Measurements from ENCODE around the gene L3MBTL4. TPM values are rescaled to one million over a fixed set of nuclear protein-coding genes. Genes with fewer than 3 reads are reported as not detected.
A peak's percentile ranks its signal among the peaks of the same experiment; 100 is the strongest.

Gene L3MBTL4
- total RNA-seq, 1 experiment from 2014 or later, result 1.4 TPM

DNA sequence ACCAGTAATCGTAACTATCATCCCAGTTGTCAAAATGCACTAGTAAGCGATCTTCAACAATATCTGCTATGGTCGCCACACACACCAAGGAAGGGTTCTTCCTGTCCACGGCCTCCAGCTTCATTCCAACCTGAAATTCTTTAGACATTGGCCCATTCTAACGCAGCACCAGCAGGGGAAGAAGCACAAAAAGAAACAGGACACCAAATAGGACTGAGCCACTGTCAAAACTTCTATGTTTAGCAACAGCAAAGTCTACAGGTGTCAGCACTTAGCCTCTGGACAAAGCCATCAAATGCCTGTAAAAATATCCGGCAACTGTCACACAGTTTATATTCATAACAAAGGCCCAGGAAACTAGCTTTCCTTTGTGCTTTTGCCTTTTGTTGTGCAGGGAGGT, 175.0 kb downstream of the L3MBTL4 start:
- POLR2A ChIA-PET, result interaction anchor here (0.6 kb wide), 1 partner anchor 398 kb away, joined by 5 read pairs; no protein-coding TSS in a partner anchor
- Mint-ChIP-seq H3K9me3 (peaks cover 9% of the 10 kb centered on the region), H3K27ac (no peak overlapping the region), H3K36me3 (no peaks in the 10 kb centered on the region), H3K4me1 (peaks cover 16% of the 10 kb centered on the region), H3K27me3 (ENCODE audit: low read depth) (no peaks in the 10 kb centered on the region), H3K4me3 (no peak overlapping the region)
- TF ChIP-seq, protein P1, sequence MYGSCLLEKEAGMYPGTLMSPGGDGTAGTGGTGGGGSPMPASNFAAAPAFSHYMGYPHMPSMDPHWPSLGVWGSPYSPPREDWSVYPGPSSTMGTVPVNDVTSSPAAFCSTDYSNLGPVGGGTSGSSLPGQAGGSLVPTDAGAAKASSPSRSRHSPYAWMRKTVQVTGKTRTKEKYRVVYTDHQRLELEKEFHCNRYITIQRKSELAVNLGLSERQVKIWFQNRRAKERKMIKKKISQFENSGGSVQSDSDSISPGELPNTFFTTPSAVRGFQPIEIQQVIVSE (CRISPR knock-in tag; IDR thresholded peaks at IDR 0.05; ENCODE audit: borderline replicate concordance), result no peak
- TF ChIP-seq SMAD4 (CRISPR knock-in tag; IDR thresholded peaks at IDR 0.05) (no peak), RORB (CRISPR knock-in tag; IDR thresholded peaks at IDR 0.05) (no peak), ZNF423 (CRISPR knock-in tag; IDR thresholded peaks at IDR 0.05) (no peak), MYBL2 (CRISPR knock-in tag; IDR thresholded peaks at IDR 0.05) (no peak), OVOL2 (CRISPR knock-in tag; IDR thresholded peaks at IDR 0.05; ENCODE audit: borderline replicate concordance) (no peak), KAT7 (CRISPR knock-in tag; IDR thresholded peaks at IDR 0.05; ENCODE audit: borderline replicate concordance) (no peak), GABPB1 (CRISPR knock-in tag; IDR thresholded peaks at IDR 0.05) (no peak), TCF7 (CRISPR knock-in tag; IDR thresholded peaks at IDR 0.05; ENCODE audit: low read depth) (no peak), ESRRA (CRISPR knock-in tag; IDR thresholded peaks at IDR 0.05; ENCODE audit: borderline replicate concordance) (no peak), IRF2 (CRISPR knock-in tag; IDR thresholded peaks at IDR 0.05; ENCODE audit: borderline replicate concordance, low read depth) (no peak), HMGA2 (CRISPR knock-in tag; IDR thresholded peaks at IDR 0.05) (no peak), TP53 (CRISPR knock-in tag; IDR thresholded peaks at IDR 0.05) (no peak)
- TF ChIP-seq, protein P2, sequence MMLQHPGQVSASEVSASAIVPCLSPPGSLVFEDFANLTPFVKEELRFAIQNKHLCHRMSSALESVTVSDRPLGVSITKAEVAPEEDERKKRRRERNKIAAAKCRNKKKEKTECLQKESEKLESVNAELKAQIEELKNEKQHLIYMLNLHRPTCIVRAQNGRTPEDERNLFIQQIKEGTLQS (CRISPR knock-in tag; conservative IDR thresholded peaks at IDR 0.05), result no peak
- TF ChIP-seq, protein P3, sequence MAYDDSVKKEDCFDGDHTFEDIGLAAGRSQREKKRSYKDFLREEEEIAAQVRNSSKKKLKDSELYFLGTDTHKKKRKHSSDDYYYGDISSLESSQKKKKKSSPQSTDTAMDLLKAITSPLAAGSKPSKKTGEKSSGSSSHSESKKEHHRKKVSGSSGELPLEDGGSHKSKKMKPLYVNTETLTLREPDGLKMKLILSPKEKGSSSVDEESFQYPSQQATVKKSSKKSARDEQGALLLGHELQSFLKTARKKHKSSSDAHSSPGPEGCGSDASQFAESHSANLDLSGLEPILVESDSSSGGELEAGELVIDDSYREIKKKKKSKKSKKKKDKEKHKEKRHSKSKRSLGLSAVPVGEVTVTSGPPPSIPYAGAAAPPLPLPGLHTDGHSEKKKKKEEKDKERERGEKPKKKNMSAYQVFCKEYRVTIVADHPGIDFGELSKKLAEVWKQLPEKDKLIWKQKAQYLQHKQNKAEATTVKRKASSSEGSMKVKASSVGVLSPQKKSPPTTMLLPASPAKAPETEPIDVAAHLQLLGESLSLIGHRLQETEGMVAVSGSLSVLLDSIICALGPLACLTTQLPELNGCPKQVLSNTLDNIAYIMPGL (CRISPR knock-in tag; IDR thresholded peaks at IDR 0.05), result no peak
- TF ChIP-seq, protein P4, sequence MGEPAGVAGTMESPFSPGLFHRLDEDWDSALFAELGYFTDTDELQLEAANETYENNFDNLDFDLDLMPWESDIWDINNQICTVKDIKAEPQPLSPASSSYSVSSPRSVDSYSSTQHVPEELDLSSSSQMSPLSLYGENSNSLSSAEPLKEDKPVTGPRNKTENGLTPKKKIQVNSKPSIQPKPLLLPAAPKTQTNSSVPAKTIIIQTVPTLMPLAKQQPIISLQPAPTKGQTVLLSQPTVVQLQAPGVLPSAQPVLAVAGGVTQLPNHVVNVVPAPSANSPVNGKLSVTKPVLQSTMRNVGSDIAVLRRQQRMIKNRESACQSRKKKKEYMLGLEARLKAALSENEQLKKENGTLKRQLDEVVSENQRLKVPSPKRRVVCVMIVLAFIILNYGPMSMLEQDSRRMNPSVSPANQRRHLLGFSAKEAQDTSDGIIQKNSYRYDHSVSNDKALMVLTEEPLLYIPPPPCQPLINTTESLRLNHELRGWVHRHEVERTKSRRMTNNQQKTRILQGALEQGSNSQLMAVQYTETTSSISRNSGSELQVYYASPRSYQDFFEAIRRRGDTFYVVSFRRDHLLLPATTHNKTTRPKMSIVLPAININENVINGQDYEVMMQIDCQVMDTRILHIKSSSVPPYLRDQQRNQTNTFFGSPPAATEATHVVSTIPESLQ (CRISPR knock-in tag; IDR thresholded peaks at IDR 0.05), result no peak
- TF ChIP-seq, protein P5, sequence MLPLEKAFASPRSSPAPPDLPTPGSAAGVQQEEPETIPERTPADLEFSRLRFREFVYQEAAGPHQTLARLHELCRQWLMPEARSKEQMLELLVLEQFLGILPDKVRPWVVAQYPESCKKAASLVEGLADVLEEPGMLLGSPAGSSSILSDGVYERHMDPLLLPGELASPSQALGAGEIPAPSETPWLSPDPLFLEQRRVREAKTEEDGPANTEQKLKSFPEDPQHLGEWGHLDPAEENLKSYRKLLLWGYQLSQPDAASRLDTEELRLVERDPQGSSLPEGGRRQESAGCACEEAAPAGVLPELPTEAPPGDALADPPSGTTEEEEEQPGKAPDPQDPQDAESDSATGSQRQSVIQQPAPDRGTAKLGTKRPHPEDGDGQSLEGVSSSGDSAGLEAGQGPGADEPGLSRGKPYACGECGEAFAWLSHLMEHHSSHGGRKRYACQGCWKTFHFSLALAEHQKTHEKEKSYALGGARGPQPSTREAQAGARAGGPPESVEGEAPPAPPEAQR (CRISPR knock-in tag; IDR thresholded peaks at IDR 0.05), result no peak
- TF ChIP-seq, protein P6, sequence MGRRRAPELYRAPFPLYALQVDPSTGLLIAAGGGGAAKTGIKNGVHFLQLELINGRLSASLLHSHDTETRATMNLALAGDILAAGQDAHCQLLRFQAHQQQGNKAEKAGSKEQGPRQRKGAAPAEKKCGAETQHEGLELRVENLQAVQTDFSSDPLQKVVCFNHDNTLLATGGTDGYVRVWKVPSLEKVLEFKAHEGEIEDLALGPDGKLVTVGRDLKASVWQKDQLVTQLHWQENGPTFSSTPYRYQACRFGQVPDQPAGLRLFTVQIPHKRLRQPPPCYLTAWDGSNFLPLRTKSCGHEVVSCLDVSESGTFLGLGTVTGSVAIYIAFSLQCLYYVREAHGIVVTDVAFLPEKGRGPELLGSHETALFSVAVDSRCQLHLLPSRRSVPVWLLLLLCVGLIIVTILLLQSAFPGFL (CRISPR knock-in tag; IDR thresholded peaks at IDR 0.05; ENCODE audit: borderline replicate concordance), result no peak
- TF ChIP-seq, protein P7, sequence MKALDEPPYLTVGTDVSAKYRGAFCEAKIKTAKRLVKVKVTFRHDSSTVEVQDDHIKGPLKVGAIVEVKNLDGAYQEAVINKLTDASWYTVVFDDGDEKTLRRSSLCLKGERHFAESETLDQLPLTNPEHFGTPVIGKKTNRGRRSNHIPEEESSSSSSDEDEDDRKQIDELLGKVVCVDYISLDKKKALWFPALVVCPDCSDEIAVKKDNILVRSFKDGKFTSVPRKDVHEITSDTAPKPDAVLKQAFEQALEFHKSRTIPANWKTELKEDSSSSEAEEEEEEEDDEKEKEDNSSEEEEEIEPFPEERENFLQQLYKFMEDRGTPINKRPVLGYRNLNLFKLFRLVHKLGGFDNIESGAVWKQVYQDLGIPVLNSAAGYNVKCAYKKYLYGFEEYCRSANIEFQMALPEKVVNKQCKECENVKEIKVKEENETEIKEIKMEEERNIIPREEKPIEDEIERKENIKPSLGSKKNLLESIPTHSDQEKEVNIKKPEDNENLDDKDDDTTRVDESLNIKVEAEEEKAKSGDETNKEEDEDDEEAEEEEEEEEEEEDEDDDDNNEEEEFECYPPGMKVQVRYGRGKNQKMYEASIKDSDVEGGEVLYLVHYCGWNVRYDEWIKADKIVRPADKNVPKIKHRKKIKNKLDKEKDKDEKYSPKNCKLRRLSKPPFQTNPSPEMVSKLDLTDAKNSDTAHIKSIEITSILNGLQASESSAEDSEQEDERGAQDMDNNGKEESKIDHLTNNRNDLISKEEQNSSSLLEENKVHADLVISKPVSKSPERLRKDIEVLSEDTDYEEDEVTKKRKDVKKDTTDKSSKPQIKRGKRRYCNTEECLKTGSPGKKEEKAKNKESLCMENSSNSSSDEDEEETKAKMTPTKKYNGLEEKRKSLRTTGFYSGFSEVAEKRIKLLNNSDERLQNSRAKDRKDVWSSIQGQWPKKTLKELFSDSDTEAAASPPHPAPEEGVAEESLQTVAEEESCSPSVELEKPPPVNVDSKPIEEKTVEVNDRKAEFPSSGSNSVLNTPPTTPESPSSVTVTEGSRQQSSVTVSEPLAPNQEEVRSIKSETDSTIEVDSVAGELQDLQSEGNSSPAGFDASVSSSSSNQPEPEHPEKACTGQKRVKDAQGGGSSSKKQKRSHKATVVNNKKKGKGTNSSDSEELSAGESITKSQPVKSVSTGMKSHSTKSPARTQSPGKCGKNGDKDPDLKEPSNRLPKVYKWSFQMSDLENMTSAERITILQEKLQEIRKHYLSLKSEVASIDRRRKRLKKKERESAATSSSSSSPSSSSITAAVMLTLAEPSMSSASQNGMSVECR (CRISPR knock-in tag; IDR thresholded peaks at IDR 0.05; ENCODE audit: borderline replicate concordance), result no peak
- ATAC-seq (peak; percentile 59), DNase-seq (ENCODE audit: low spot score) (no peak)
- CTCF ChIA-PET, result interaction anchor here (1.9 kb wide), 2 partner anchors 21 to 162 kb away, joined by 6 to 13 read pairs; no protein-coding TSS in a partner anchor

Data from WTC11 (cell line).